ENCODE measurements around the gene SYT1.

SYT1 gene

DNA sequence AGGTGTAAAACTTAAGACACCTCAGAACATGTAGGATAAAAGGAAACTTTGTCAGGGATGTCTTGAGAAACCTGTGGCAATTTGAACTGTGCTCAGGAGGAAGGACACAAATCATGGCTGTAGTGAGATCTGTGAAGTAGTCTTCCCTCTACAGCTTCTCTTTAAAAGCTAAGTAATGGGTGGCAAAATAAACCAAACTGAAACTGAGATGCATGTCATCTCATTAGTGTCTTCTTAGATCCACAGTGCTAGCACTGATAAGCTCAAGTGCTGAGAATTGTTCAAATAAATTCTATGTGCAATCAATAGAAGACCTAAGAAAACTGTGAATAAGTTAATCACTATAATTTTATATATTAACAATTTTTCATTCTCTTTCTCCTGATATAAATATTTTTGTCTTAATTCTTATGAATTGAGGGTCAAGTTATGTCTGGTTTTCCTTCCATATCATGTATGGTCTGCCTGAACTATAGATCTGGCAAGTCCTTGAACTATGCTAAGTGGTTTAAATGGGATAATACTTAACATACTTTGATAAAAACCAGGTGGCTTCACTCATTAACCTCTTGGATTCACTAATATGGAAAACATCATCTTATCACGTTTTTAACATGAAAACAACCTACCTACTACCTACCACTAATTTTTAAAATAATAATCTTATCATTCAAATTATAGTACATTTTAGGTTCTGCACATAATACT, 27.2 kb downstream of the SYT1 start:
- TF ChIP-seq MYC (IDR thresholded peaks at IDR 0.05; ENCODE audit: low read depth, low read length) (no peak), POLR2A (IDR thresholded peaks at IDR 0.05; ENCODE audit: extremely low read depth, insufficient read length) (no peak)
- TF ChIP-seq, protein P1, sequence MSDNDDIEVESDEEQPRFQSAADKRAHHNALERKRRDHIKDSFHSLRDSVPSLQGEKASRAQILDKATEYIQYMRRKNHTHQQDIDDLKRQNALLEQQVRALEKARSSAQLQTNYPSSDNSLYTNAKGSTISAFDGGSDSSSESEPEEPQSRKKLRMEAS (IDR thresholded peaks at IDR 0.05; ENCODE audit: low read depth, low read length) = no peak
- TF ChIP-seq, protein P2, sequence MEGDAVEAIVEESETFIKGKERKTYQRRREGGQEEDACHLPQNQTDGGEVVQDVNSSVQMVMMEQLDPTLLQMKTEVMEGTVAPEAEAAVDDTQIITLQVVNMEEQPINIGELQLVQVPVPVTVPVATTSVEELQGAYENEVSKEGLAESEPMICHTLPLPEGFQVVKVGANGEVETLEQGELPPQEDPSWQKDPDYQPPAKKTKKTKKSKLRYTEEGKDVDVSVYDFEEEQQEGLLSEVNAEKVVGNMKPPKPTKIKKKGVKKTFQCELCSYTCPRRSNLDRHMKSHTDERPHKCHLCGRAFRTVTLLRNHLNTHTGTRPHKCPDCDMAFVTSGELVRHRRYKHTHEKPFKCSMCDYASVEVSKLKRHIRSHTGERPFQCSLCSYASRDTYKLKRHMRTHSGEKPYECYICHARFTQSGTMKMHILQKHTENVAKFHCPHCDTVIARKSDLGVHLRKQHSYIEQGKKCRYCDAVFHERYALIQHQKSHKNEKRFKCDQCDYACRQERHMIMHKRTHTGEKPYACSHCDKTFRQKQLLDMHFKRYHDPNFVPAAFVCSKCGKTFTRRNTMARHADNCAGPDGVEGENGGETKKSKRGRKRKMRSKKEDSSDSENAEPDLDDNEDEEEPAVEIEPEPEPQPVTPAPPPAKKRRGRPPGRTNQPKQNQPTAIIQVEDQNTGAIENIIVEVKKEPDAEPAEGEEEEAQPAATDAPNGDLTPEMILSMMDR (IDR thresholded peaks at IDR 0.05; ENCODE audit: low read depth, low read length) = no peak
- no peak for DNase-seq (ENCODE audit: low read depth)
- H3K4me3 ChIP-seq (ENCODE audit: low read depth, low read length) = no peak overlapping the region

DNA sequence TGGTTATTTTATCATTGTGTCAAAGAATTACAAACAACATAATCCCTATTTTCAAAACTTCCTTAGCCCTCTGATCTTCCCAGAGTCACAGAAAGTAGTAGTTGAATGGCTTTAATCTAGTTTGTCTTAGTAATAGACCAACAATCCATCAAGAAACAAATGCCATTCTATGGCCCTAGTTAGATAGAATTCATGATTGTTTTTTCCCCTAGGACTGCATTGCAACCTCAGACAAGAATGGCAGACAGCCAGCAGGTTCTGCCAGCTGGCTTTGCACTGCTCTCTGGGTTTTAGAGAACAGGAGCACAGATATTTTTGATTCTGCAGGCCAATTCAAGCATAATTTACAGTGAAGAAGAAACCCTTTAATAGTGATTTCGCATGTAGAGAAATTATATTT, 33.8 kb downstream of the SYT1 start:
- no peak overlapping the region for H3K4me3 ChIP-seq (ENCODE audit: low read depth, low read length)
- DNase-seq (ENCODE audit: low read depth) = no peak
- TF ChIP-seq POLR2A (IDR thresholded peaks at IDR 0.05; ENCODE audit: extremely low read depth, insufficient read length) (no peak), MYC (IDR thresholded peaks at IDR 0.05; ENCODE audit: low read depth, low read length) (no peak)
- TF ChIP-seq, protein P2 (IDR thresholded peaks at IDR 0.05; ENCODE audit: low read depth, low read length) = no peak
- TF ChIP-seq, protein P1 (IDR thresholded peaks at IDR 0.05; ENCODE audit: low read depth, low read length) = no peak

DNA sequence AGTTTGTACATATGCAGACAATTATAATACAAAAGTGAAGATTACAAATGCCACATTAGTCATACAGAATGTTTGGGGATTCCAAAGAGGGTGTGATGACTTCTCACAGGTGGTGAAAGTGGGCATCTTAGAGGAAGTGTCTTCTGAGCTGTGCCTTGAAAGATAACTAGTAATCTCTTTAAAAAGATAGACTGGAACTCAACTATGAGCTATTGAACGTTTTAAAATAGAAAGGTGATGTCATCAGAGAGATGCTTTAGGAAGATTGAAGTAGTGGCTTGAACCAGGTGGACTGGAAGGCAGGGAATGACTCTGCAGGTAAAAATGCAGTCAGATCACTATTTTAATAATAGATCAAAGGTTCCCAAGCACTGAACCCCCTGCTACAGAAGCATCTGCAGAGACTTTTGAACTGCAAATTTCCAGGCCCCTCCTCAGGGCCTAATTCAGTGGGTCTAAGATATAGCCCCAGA, 50.3 kb downstream of the SYT1 start:
- H3K4me3 ChIP-seq (ENCODE audit: low read depth, low read length) = no peak overlapping the region
- no peak for DNase-seq (ENCODE audit: low read depth)
- TF ChIP-seq POLR2A (IDR thresholded peaks at IDR 0.05; ENCODE audit: extremely low read depth, insufficient read length) = no peak
- no peak for TF ChIP-seq MYC (IDR thresholded peaks at IDR 0.05; ENCODE audit: low read depth, low read length)
- TF ChIP-seq, protein P2 (IDR thresholded peaks at IDR 0.05; ENCODE audit: low read depth, low read length) = no peak
- TF ChIP-seq, protein P1 (IDR thresholded peaks at IDR 0.05; ENCODE audit: low read depth, low read length) = no peak

DNA sequence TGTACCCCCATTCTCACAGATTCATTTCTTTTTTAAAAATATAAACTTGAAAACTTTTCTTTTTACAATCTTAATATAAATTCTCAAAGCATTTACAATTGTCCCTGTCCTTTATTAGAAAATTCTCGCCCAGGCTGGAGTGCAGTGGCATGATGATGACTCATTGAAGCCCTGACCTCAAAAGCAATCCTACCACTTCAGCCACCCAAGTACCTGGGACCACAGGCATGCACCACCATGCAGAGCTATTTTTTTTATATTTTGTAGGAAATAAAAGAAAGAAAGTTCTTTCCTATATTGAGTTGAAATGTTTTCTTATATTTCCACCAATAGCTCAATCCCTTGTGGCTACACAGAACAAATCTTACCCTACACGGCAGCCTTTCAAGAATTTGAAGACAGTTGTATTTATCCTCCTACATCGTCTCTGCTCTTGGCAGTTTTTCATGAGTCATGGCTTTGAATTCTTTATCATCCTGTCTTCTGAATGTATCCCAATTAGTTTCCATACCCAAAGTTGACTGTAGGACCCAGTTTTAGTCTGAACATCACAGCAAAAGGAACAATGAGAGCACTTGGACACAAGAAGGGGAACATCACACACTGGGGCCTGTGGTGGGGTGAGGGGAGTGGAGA, 52.4 kb downstream of the SYT1 start:
- TF ChIP-seq, protein P1 (IDR thresholded peaks at IDR 0.05; ENCODE audit: low read depth, low read length) = no peak
- no peak for TF ChIP-seq MYC (IDR thresholded peaks at IDR 0.05; ENCODE audit: low read depth, low read length)
- no peak for TF ChIP-seq POLR2A (IDR thresholded peaks at IDR 0.05; ENCODE audit: extremely low read depth, insufficient read length)
- TF ChIP-seq, protein P2 (IDR thresholded peaks at IDR 0.05; ENCODE audit: low read depth, low read length) = no peak
- H3K4me3 ChIP-seq (ENCODE audit: low read depth, low read length) = no peak overlapping the region
- DNase-seq (ENCODE audit: low read depth) = no peak

DNA sequence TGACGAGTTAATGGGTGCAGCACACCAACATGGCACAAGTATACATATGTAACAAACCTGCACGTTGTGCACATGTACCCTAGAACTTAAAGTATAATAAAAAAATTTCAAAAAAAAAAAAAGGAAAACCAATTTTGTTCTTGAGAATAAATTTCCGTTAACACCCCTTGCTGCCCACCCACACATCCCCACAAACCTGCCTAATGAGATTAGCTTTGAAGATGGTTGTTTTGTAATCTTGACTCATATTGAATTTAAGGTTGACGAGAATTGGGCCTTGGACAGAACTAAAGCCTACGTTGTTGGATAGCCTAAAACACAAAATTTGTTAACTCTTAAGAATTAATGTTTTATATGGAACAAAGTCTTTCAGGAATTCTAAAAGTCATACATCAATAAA, 52.9 kb downstream of the SYT1 start:
- H3K4me3 ChIP-seq (ENCODE audit: low read depth, low read length) = no peak overlapping the region
- TF ChIP-seq, protein P1 (IDR thresholded peaks at IDR 0.05; ENCODE audit: low read depth, low read length) = no peak
- TF ChIP-seq MYC (IDR thresholded peaks at IDR 0.05; ENCODE audit: low read depth, low read length) (no peak), POLR2A (IDR thresholded peaks at IDR 0.05; ENCODE audit: extremely low read depth, insufficient read length) (no peak)
- TF ChIP-seq, protein P2 (IDR thresholded peaks at IDR 0.05; ENCODE audit: low read depth, low read length) = no peak
- DNase-seq (ENCODE audit: low read depth) = no peak
